Calu3 (cell line): ENCODE measurements around the gene GRIK4. TPM values are rescaled to one million over a fixed set of nuclear protein-coding genes. Genes with fewer than 3 reads are reported as not detected.
"Not testable (repeated sequence)": the region's sequence is repeated elsewhere in the genome, so short reads cannot be mapped to it uniquely, and the experiment has no call there.

ENCODE experiments used
- BruUV-seq: library from RNA; stranded (reverse); fragments of 400-500 nt; replicated peaks from 2 replicates; lab custom pipeline; 2021; lab: Mats Ljungman, UMichigan
- CTCF ChIA-PET: fragments of 300-600 bp; sonication (Branson Sonifier 250); formaldehyde crosslinking; loops from one replicate; lab custom pipeline; 2022; ENCODE audit warnings: antibody characterized with exemption; lab: Charles Lee
- DNase-seq: peaks from one replicate; pipeline ENCODE4 v3.0.0; 2022
- H3K27ac Mint-ChIP-seq: one replicate; pipeline ENCODE4 v1.8.0; 2022; ENCODE audit warnings: mixed read lengths; ENCODE audit not compliant: unreplicated experiment
- H3K27me3 Mint-ChIP-seq: one replicate; pipeline ENCODE4 v1.8.0; 2022; ENCODE audit warnings: mixed read lengths; ENCODE audit not compliant: unreplicated experiment
- H3K36me3 Mint-ChIP-seq: one replicate; pipeline ENCODE4 v1.8.0; 2022; ENCODE audit warnings: mild to moderate bottlenecking, moderate library complexity, mixed read lengths; ENCODE audit not compliant: insufficient read depth, unreplicated experiment
- H3K4me1 Mint-ChIP-seq: one replicate; pipeline ENCODE4 v1.8.0; 2022; ENCODE audit warnings: mild to moderate bottlenecking, low read depth, mixed read lengths; ENCODE audit not compliant: unreplicated experiment
- H3K4me3 Mint-ChIP-seq: one replicate; pipeline ENCODE4 v1.8.0; 2022; ENCODE audit warnings: mild to moderate bottlenecking, low read depth, moderate library complexity, mixed read lengths; ENCODE audit not compliant: unreplicated experiment
- H3K9me3 Mint-ChIP-seq: one replicate; pipeline ENCODE4 v1.8.0; 2022; ENCODE audit warnings: low read depth, mixed read lengths; ENCODE audit not compliant: unreplicated experiment
- CTCF ChIP-seq: fragments of 200-600 bp; IDR thresholded peaks from one replicate; pipeline ENCODE4 v1.8.0; 2022; ENCODE audit warnings: antibody characterized with exemption; ENCODE audit not compliant: unreplicated experiment
- intact Hi-C: fragments of 100-400 bp; cut with micrococcal nuclease; formaldehyde crosslinking; loops from one replicate; pipeline ENCODE4 v1.10.0; 2022; ENCODE audit not compliant: unreplicated experiment
- total RNA-seq: library from RNA; stranded (reverse); gene quantifications from 2 replicates; pipeline ENCODE4 v1.2.3, GENCODE V29; 2022

The GRIK4 gene
- total RNA-seq, 1 experiment from 2014 or later = not detected

- Mint-ChIP-seq H3K4me1 (no peaks in the 10 kb centered on the region), H3K36me3 (no peaks in the 10 kb centered on the region), H3K27ac (no peak overlapping the region), H3K4me3 (no peak overlapping the region), H3K27me3 (peaks cover 42% of the 10 kb centered on the region), H3K9me3 (no peaks in the 10 kb centered on the region)
- no peak for TF ChIP-seq CTCF
- intact Hi-C loops = loop anchor here (10.0 kb wide), 1 partner anchor 165 kb away; no protein-coding TSS in a partner anchor
- no peak for DNase-seq
- no TSS peak for BruUV-seq
- CTCF ChIA-PET = interaction anchor here (0.6 kb wide), 1 partner anchor 44 kb away, joined by 4 read pairs; no protein-coding TSS in a partner anchor
Observed at GRCh38 chr11:121029813-121030445, 518.4 kb downstream of the GRIK4 start.

GRCh38 chr11:121031167-121031566 lies 519.6 kb downstream of the GRIK4 start:
- H3K27ac Mint-ChIP-seq = no peak overlapping the region
- intact Hi-C loops = loop anchor here (10.0 kb wide), 1 partner anchor 164 kb away; no protein-coding TSS in a partner anchor
- H3K4me3 Mint-ChIP-seq = no peak overlapping the region
- no peak for TF ChIP-seq CTCF
- no peaks in the 10 kb centered on the region for H3K36me3 Mint-ChIP-seq
- BruUV-seq = no TSS peak
- no peak for DNase-seq
- CTCF ChIA-PET = no interaction called here
- no peaks in the 10 kb centered on the region for H3K4me1 Mint-ChIP-seq
- H3K9me3 Mint-ChIP-seq = no peaks in the 10 kb centered on the region
- H3K27me3 Mint-ChIP-seq = peaks cover 46% of the 10 kb centered on the region

GRCh38 chr11:121031648-121032047 lies 520.1 kb downstream of the GRIK4 start:
- H3K4me1 Mint-ChIP-seq, H3K9me3 Mint-ChIP-seq, H3K27ac Mint-ChIP-seq, H3K36me3 Mint-ChIP-seq, BruUV-seq, CTCF ChIA-PET, H3K4me3 Mint-ChIP-seq, DNase-seq: not testable (repeated sequence)
- intact Hi-C loops = loop anchor here (10.0 kb wide), 1 partner anchor 163 kb away; no protein-coding TSS in a partner anchor
- peaks cover 50% of the 10 kb centered on the region for H3K27me3 Mint-ChIP-seq

- Mint-ChIP-seq H3K27ac (no peak overlapping the region), H3K27me3 (peaks cover 50% of the 10 kb centered on the region), H3K9me3 (no peaks in the 10 kb centered on the region), H3K4me3 (no peak overlapping the region), H3K36me3 (no peaks in the 10 kb centered on the region), H3K4me1 (no peaks in the 10 kb centered on the region)
- no peak for DNase-seq
- intact Hi-C loops = loop anchor here (10.0 kb wide), 1 partner anchor 162 kb away; no protein-coding TSS in a partner anchor
- no peak for TF ChIP-seq CTCF
- BruUV-seq = no TSS peak
- CTCF ChIA-PET = no interaction called here
Observed at GRCh38 chr11:121032546-121032945, 521.0 kb downstream of the GRIK4 start.

GRCh38 chr11:121033635-121034034 lies 522.1 kb downstream of the GRIK4 start:
- peaks cover 1% of the 10 kb centered on the region for H3K4me1 Mint-ChIP-seq
- no peaks in the 10 kb centered on the region for H3K36me3 Mint-ChIP-seq
- H3K27ac Mint-ChIP-seq = no peak overlapping the region
- no peak for DNase-seq
- H3K4me3 Mint-ChIP-seq = no peak overlapping the region
- TF ChIP-seq CTCF = no peak
- CTCF ChIA-PET = no interaction called here
- BruUV-seq = no TSS peak
- H3K27me3 Mint-ChIP-seq = peaks cover 47% of the 10 kb centered on the region
- intact Hi-C loops = loop anchor here (10.0 kb wide), 1 partner anchor 161 kb away; no protein-coding TSS in a partner anchor
- no peaks in the 10 kb centered on the region for H3K9me3 Mint-ChIP-seq
